HL-60 (cell line): Measurements from ENCODE around the gene MAN1A2.

Experiments used
- DNase-seq, 2 experiments: peaks; one replicate each; pipeline ENCODE4 v3.0.0-alpha.2; 2010 to 2020; ENCODE audit warnings: low read depth in 1 of 2, low spot score in 1 of 2
- H3K27ac ChIP-seq: fragments of 250-450 bp; sonication (Bioruptor Pico); replicated peaks from 2 replicates; pipeline ENCODE4 v1.5.1; 2020; ENCODE audit warnings: mild to moderate bottlenecking, moderate library complexity
- H3K27me3 ChIP-seq: fragments of 250-450 bp; sonication (Bioruptor Pico); 2 replicates; pipeline ENCODE4 v1.5.1; 2021; ENCODE audit warnings: mild to moderate bottlenecking, moderate library complexity; ENCODE audit not compliant: insufficient read depth, poor library complexity, severe bottlenecking
- H3K4me3 ChIP-seq: replicated peaks from 2 replicates; pipeline ENCODE4 v1.5.1; 2011; ENCODE audit warnings: mild to moderate bottlenecking, control low read depth, low read length; ENCODE audit not compliant: insufficient read depth
- GABPA ChIP-seq: IDR thresholded peaks from 2 replicates; pipeline ENCODE4 v1.6.1; 2012; ENCODE audit warnings: low read depth
- POLR2AphosphoS5 ChIP-seq: IDR thresholded peaks from 2 replicates; pipeline ENCODE4 v1.6.1; 2012; ENCODE audit warnings: low read depth
- SPI1 ChIP-seq: IDR thresholded peaks from 2 replicates; pipeline ENCODE4 v1.6.1; 2012; ENCODE audit warnings: low read depth, mild to moderate bottlenecking, borderline replicate concordance
- TF ChIP-seq, protein P1 (sequence below): IDR thresholded peaks from one replicate; pipeline ENCODE4 v1.5.1; 2011; ENCODE audit warnings: low read length, control low read depth, inconsistent platforms; ENCODE audit not compliant: insufficient read depth
- TF ChIP-seq, protein P2 (sequence below): IDR thresholded peaks from 2 replicates; pipeline ENCODE4 v1.6.1; 2012; ENCODE audit warnings: low read depth; ENCODE audit not compliant: insufficient replicate concordance

Gene MAN1A2

DNA sequence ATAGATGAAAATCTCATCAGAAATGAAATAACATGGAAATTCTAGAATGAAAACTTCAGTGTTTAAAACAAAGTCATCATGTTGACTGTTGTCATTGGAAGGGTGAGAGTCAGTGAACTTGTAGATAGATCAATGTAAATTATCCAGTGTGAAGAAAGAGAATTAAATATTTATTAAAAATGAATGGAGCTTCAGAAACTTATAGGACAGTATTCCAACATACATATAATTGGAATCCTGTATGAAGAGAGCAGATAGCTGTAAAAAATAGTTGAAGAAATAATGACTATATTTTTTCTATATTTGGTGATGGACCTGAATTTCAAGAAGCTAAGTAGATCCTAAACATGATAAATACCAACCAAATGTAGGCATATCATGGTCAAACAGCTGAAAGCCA, 60.0 kb downstream of the MAN1A2 start:
- H3K27me3 ChIP-seq, result no peaks in the 10 kb centered on the region
- H3K4me3 ChIP-seq, result no peak overlapping the region
- TF ChIP-seq GABPA (no peak), POLR2AphosphoS5 (no peak), SPI1 (no peak)
- TF ChIP-seq, protein P1, sequence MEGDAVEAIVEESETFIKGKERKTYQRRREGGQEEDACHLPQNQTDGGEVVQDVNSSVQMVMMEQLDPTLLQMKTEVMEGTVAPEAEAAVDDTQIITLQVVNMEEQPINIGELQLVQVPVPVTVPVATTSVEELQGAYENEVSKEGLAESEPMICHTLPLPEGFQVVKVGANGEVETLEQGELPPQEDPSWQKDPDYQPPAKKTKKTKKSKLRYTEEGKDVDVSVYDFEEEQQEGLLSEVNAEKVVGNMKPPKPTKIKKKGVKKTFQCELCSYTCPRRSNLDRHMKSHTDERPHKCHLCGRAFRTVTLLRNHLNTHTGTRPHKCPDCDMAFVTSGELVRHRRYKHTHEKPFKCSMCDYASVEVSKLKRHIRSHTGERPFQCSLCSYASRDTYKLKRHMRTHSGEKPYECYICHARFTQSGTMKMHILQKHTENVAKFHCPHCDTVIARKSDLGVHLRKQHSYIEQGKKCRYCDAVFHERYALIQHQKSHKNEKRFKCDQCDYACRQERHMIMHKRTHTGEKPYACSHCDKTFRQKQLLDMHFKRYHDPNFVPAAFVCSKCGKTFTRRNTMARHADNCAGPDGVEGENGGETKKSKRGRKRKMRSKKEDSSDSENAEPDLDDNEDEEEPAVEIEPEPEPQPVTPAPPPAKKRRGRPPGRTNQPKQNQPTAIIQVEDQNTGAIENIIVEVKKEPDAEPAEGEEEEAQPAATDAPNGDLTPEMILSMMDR, result no peak
- TF ChIP-seq, protein P2, sequence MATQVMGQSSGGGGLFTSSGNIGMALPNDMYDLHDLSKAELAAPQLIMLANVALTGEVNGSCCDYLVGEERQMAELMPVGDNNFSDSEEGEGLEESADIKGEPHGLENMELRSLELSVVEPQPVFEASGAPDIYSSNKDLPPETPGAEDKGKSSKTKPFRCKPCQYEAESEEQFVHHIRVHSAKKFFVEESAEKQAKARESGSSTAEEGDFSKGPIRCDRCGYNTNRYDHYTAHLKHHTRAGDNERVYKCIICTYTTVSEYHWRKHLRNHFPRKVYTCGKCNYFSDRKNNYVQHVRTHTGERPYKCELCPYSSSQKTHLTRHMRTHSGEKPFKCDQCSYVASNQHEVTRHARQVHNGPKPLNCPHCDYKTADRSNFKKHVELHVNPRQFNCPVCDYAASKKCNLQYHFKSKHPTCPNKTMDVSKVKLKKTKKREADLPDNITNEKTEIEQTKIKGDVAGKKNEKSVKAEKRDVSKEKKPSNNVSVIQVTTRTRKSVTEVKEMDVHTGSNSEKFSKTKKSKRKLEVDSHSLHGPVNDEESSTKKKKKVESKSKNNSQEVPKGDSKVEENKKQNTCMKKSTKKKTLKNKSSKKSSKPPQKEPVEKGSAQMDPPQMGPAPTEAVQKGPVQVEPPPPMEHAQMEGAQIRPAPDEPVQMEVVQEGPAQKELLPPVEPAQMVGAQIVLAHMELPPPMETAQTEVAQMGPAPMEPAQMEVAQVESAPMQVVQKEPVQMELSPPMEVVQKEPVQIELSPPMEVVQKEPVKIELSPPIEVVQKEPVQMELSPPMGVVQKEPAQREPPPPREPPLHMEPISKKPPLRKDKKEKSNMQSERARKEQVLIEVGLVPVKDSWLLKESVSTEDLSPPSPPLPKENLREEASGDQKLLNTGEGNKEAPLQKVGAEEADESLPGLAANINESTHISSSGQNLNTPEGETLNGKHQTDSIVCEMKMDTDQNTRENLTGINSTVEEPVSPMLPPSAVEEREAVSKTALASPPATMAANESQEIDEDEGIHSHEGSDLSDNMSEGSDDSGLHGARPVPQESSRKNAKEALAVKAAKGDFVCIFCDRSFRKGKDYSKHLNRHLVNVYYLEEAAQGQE, result no peak
- H3K27ac ChIP-seq, result no peak overlapping the region
- no peak for DNase-seq

- Histone ChIP-seq H3K4me3 (no peak overlapping the region), H3K27me3 (no peaks in the 10 kb centered on the region), H3K27ac (no peak overlapping the region)
- TF ChIP-seq GABPA (no peak), SPI1 (no peak), POLR2AphosphoS5 (no peak)
- TF ChIP-seq, protein P1, result no peak
- TF ChIP-seq, protein P2, result no peak
- DNase-seq, result no peak
Observed at GRCh38 chr1:117433943-117434342, 66.7 kb downstream of the MAN1A2 start.

- no peak for DNase-seq
- Histone ChIP-seq H3K27me3 (no peaks in the 10 kb centered on the region), H3K27ac (no peak overlapping the region), H3K4me3 (no peak overlapping the region)
- TF ChIP-seq, protein P1, result no peak
- TF ChIP-seq POLR2AphosphoS5 (no peak), GABPA (no peak), SPI1 (no peak)
- TF ChIP-seq, protein P2, result no peak
Observed at GRCh38 chr1:117436513-117436912, 69.3 kb downstream of the MAN1A2 start.
